CD4-positive, alpha-beta T cell treated with Interleukin-1 beta for 1 hour (primary cell): ENCODE data around the gene RPL9.
"Not testable (repeated sequence)": the region's sequence is repeated elsewhere in the genome, so short reads cannot be mapped to it uniquely, and the experiment has no call there.

ENCODE experiments used
- DNase-seq, 2 donors: peaks; one replicate each; pipeline ENCODE4 v3.0.0-alpha.2; 2020 to 2022

RPL9 gene

DNA sequence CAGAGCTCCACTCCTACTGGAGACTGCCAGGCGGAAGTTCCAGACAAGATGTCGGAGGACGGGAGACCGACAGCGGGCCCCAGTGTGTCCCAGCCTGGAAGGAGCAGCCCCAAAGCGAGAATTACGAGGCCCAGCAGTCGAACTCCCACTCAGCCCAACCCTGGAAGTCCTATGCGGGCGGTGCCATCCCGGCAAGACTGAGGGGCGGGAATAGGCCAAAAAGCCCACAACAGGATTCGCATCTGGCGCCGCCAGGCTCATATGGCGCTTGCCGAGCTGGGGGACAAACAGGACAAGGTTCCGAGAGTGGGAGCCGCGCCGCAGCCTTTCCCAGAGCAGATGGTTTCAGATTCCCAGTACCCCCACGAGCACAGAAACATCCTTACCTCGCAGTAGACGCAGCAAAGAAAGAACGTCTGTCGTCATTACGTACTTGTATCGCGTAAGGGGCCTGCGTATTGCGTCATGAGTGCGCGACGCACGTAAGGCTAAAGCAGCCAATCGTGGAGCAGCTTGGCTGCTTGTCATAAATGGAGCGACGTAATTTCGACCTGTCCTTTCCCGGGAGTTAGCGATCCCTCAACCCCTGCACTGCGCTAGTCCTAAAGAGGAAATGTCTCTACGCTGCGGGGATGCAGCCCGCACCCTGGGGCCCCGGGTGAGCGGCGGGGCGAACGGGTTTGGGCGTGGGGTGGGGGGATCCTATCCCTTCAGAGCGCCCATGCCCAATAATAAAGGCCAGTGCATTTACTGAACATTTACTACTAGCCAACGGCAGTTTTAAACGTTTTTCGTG, at the start of gene RPL9, which contains the start of gene LIAS:
RPL9 (minus strand) TSS at position 418 of the 796 bp plus-strand sequence. CDS start 483 bp downstream, outside the sequence.
LIAS (plus strand) TSS at position 552 of the 796 bp plus-strand sequence; CDS start at position 614, 62 bp downstream.
- peak; percentile 95 to 96 for DNase-seq

- DNase-seq, result no peak
These were observed 46.9 kb upstream of the RPL9 start for GRCh38 chr4:39505581-39505980.

DNA sequence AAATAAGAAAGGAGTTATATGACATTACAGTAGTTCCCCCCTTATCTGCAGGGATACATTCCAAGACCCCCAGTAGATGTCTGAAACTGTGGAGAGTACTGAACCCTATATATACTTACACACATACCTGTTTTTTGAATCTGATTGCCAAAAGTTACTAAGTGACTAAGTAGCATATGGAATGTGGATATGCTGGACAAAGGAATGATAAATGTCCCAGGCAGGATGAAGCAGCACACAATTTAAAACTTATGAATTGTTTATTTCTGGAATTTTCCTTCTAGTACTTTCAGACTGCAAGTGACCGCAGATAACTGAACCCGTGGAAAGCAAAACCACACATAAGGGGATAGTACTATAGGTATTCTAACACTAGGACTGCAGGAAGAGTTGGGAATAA, 45.8 kb upstream of the RPL9 start:
- DNase-seq, result no peak

- DNase-seq, result not testable (repeated sequence)
These were observed 43.9 kb upstream of the RPL9 start for GRCh38 chr4:39502664-39503035.

DNA sequence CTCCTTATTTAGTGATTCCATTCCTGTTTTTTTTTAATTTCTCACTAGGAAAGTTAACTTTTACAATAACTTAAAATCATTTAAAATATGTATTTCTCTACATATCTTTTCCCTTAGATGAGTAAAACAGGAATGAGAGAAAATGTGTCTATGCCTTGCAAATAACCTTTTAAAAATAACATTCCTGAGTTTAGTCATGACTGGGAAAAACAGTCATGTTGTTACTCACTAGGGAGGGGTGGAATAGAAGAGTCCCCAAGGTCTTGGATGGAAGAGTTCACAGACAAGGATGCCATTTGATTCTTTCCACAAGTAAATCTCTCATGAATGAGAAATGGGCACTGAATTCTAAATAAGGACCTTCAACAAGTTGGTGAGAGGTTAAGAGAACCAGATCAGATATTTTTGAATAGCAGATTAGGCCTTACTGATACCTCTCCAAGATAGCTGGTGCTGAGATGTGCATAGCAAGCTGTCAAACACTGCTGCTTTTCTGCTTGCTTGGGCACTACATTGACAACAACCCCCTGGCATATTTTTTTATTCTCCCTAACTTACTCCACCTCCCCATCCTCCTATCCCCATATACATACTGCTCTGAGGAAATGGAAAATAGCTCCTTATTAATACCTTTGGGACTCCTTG, 43.4 kb upstream of the RPL9 start:
- no peak for DNase-seq

GRCh38 chr4:39498727-39499020, 40.0 kb upstream of the RPL9 start:
- DNase-seq, result no peak

GRCh38 chr4:39497909-39498726, 39.4 kb upstream of the RPL9 start:
- DNase-seq, result no peak

- DNase-seq, result no peak
These were observed 36.9 kb upstream of the RPL9 start for GRCh38 chr4:39495446-39496213.

DNA sequence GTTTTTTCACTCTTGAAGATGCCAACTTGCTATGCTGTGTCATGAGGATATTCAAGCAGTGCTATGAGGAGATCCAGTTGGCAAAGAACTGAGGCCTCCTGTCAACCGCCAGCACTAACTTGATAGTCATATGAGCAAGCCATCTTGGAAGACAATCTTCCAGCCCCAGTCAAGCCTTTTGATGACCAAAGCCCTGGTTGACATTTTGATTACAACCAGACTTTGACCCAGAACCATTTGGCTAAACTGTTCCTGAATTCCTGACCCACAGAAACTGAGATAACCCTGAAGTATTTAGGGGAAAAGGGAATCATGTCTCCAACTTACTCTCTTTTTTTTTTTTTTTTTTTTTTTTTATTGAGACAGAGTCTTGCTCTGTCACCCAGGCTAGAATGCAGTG, 35.6 kb upstream of the RPL9 start:
- no peak for DNase-seq

GRCh38 chr4:39490322-39490721, 31.6 kb upstream of the RPL9 start:
- DNase-seq, result no peak

DNA sequence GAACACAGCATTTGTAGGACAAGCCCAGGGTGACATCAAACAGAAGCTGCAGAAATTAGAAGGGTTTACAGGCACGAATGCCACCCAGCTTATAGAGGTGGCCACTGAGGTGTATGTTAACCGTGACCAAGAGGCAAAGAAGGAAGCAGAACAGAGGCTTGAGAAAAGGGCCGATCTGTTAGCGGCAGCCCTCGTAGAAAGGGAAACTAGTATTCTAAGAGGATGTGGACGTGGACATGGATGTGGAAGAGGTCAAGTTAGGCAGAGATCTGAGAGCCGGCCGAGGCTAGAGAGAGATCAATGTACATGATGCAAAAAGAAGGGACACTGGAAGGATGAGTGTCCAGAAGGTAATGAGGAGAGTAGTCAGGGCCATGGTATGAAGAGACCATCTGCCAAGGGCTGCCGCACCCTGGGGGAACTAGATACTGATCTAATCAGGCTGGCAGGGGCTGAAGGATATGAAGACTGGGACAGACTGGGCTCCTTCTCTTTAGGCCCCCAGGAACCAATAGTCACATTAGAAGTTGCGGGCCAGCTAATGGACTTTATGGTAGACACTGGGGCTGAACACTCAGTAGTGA, 27.6 kb upstream of the RPL9 start:
- no peak for DNase-seq

- DNase-seq, result no peak
These were observed 26.0 kb upstream of the RPL9 start for GRCh38 chr4:39484582-39485272.

DNA sequence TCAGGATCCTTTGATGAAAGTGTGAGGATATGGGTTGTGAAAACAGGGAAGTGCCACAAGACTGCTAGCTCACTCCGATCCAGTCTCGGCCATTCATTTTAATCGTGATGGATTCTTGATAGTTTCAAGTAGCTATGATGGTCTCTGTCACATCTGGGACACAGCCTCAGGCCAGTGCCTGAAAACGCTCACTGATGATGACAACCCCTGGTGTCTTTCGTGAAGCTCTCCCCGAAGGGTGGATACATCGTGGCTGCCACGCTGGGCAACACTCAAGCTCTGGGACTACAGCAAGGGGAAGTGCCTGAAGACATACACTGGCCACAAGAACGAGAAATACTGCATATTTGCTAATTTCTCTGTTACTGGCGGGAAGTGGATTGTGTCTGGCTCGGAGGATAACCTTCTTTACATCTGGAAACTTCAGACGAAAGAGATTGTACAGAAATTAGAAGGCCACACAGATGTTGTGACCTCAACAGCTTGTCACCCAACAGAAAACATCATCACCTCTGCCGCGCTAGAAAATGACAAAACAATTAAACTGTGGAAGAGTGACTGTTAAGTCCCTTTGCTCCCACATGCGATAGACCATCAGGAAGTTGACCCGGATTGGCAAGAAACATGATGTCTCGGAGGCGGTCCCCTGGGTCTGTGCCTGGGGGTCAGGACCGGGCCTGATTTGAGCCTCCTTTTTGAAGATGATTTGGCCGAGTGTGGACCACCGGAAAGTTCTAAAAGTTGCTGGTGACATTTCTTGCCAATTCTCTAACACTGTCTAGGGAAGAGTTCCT, 22.4 kb upstream of the RPL9 start:
- DNase-seq, result no peak

- no peak for DNase-seq
These were observed 21.5 kb upstream of the RPL9 start for GRCh38 chr4:39480251-39480650.

DNA sequence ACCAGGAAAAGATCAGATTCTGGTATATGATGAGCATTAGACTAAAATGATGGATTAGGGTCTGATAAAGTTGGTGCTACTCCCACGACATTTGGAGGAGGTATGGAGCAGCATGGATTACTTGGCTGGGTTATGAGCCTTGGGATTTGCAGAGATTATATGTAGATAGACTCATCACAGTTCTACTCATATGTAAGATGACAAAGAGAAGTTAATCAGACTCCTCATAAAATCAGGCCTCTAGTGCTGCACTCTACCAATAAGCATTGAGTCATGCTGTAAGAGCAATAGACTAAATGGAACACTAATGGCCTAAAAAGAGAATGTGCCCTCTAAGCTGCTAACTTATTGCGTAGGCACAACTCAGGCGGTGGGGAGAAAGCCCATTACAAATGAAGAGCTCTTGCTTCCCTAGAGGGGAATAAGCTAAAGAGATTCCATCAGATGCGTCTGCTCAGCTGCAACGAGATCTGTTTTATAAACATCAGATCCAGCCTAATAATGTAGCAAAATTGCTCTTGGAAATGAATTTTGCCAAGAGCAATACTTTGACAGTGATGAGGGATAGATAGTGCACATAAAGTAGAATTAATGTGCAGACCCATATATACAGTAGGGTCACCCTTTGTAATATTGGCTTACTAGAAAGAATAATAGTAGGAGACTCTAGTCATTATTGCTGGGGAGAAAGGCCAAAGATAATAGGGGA, 17.6 kb upstream of the RPL9 start:
- DNase-seq, result no peak

- no peak for DNase-seq
These were observed 13.7 kb upstream of the RPL9 start for GRCh38 chr4:39472396-39472795.

GRCh38 chr4:39470402-39470801, 11.7 kb upstream of the RPL9 start:
- no peak for DNase-seq

DNA sequence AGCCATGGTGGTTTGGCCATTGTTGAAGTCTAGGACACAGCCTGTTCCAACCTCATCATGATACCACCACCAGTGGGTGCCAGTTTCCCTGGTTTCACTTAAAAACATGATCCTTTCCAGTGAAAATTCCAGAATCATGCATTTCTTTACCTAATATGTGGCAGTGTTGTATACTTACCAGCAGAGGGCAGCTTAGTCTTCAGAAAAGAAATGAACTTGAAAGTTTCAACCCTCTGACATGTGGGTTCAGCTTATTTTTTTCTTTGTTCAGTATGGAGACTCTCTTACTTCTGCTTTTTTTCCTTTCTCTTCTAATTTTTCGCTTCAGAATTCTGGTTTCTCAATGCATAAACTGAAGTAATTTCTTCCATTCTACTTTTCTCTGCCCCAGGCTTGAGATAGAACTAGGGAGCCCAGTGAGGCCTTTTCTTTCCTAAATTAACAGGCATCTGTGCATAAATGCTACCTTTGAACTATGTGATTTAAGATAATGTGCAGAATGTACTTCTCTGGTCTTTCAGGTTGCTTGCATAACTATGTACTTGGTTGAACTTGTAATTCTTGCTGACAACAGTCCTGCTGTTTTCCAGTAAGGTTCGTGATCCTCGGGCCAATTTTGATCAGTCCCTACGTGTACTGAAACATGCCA, 10.8 kb upstream of the RPL9 start:
- DNase-seq, result peak; percentile 22 to 61

DNA sequence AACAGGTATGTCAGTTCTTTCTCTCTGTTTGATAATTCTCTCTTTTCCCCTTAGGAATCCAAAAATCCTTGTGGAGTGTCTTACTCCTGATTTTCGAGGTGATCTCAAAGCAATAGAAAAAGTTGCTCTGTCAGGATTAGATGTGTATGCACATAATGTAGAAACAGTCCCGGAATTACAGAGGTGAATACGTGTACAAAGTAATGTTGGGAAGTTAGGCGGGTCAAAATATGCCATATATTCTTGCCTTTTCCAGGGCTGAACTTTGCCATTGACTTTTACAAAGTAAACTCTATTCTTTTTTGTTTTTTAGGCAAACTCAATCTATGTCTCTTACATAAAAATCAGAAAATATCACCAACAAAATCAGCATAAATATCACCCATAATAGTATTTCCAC, 8.7 kb upstream of the RPL9 start:
- no peak for DNase-seq

DNA sequence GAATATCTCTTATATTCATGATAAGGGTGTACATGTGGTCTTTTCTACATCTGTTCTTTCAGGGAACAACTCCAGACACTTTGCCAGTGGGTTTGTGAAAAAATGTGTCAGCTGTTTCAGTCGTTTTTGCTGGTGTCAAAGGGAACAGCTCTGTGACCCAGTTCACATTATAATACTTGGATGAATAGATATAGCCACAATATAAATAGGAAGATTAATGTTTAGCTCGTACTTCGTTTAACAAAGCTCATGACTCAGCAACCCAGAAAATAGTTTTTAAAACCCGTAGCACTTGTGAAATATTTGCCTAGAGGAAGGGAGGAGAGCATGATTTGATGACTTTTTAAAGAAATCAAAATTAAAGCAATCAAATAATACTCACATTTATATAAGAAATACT, 8.0 kb upstream of the RPL9 start:
- DNase-seq, result no peak
